Activated naive CD4-positive, alpha-beta T cell treated with anti-CD3 and anti-CD28 coated beads, Interleukin-2, amount 50 U/mL, for 24 hours (primary cell): Measurements from ENCODE around the gene CHI3L1.

Source experiments
- H3K27ac Mint-ChIP-seq: one replicate; pipeline ENCODE4 v1.8.0; 2021; ENCODE audit warnings: mild to moderate bottlenecking, mixed read lengths
- H3K27me3 Mint-ChIP-seq: one replicate; pipeline ENCODE4 v1.8.0; 2021; ENCODE audit warnings: mixed read lengths
- H3K36me3 Mint-ChIP-seq: one replicate; pipeline ENCODE4 v1.8.0; 2021; ENCODE audit warnings: mixed read lengths
- H3K4me1 Mint-ChIP-seq: one replicate; pipeline ENCODE4 v1.8.0; 2021; ENCODE audit warnings: mixed read lengths
- H3K4me3 Mint-ChIP-seq: one replicate; pipeline ENCODE4 v1.8.0; 2021; ENCODE audit warnings: mild to moderate bottlenecking, mixed read lengths
- H3K9me3 Mint-ChIP-seq: one replicate; pipeline ENCODE4 v1.8.0; 2021; ENCODE audit warnings: mixed read lengths

The CHI3L1 gene

DNA sequence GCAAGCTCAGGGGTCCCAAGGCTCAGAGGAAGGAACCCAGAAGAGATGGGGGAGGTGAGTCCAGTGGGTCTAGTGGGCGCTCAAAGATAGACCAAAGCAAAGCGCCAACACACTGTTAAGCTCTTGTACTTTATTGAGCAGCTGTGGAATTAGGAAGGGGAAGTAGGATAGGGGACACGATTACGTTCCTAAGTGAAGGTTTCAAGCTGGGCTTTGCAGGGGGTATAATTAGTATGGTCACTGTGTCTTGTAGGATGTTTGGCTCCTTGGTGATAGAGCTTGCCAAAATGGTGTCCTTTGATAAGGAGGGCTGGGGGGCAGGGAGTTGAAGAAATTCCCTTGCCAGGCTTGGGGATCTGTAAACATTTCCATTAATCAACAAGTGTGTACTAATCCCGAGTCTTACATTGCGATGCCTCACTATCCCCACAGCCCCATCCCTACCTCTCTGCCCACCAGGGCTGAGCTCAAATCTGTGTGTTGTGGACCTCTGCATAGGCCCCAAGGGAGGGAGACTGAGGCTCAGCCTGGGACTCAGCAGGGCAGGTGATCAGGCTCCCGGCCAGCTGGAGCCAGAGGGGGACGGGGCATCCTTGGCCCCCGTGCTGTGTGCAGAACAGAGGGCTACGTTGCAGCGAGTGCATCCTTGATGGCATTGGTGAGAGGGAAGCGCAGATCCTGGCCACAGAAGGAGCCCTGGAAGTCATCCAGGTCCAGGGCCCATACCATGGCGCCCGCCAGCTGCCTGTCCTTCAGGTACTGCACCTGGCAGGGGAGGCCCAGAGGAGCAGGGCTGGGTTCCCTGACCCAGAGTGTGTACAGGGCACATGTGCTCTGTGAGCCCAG is 7.5 kb downstream of the CHI3L1 start:
- Mint-ChIP-seq H3K27me3 (no peaks in the 10 kb centered on the region), H3K27ac (no peak overlapping the region), H3K9me3 (no peaks in the 10 kb centered on the region), H3K4me3 (no peak overlapping the region), H3K4me1 (no peaks in the 10 kb centered on the region), H3K36me3 (no peaks in the 10 kb centered on the region)

DNA sequence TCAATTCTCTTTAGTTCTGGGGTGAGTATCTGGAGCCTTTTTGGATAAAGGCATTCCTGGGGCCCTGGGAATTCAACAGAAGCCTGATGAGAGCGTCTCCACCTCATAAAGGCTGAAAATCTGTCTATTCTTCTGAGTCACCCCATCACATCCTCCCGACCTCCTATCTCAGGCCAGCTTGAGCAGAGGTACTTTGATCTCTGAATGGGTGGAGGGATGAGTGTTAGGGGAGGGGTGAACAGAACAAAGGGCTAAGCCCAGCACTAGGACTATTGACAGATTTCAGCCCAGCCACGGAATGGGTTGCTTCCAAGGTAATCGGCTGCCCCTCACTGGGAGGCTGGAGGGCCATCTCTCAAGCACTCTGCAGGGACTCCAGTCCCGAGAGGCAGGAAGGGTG is 8.4 kb downstream of the CHI3L1 start:
- H3K27ac Mint-ChIP-seq, result no peak overlapping the region
- H3K36me3 Mint-ChIP-seq, result no peaks in the 10 kb centered on the region
- no peak overlapping the region for H3K4me3 Mint-ChIP-seq
- no peaks in the 10 kb centered on the region for H3K27me3 Mint-ChIP-seq
- no peaks in the 10 kb centered on the region for H3K4me1 Mint-ChIP-seq
- no peaks in the 10 kb centered on the region for H3K9me3 Mint-ChIP-seq

DNA sequence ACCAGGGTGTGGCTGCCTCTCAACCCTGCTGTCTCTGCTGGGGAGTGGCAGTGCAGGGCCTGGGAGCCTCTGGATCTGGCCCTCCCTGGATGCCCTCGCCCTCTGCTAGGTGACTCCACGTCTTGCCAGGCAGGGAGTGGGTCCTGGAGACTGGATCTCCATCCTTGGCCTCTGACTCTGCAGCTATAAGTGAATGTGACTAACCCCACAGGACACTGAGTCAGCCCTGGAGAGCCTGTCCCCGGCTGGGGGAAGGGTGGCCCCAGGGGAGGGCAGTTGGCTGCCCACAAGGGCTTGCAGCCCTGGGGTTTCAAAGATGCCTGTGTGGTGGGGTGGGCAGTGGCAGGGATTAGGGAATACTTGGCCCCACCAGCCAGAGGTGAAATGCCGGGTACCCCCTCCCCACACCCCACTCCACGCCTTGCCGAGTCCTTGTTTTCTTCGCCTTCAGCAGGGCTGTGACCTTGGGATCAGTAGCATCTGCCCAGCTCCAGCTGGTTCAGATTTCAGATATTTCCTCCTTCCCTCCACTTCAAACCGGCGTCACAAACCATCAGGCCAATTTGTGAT is 8.9 kb downstream of the CHI3L1 start:
- no peak overlapping the region for H3K4me3 Mint-ChIP-seq
- H3K27ac Mint-ChIP-seq, result no peak overlapping the region
- H3K4me1 Mint-ChIP-seq, result no peaks in the 10 kb centered on the region
- H3K27me3 Mint-ChIP-seq, result no peaks in the 10 kb centered on the region
- no peaks in the 10 kb centered on the region for H3K9me3 Mint-ChIP-seq
- H3K36me3 Mint-ChIP-seq, result no peaks in the 10 kb centered on the region

DNA sequence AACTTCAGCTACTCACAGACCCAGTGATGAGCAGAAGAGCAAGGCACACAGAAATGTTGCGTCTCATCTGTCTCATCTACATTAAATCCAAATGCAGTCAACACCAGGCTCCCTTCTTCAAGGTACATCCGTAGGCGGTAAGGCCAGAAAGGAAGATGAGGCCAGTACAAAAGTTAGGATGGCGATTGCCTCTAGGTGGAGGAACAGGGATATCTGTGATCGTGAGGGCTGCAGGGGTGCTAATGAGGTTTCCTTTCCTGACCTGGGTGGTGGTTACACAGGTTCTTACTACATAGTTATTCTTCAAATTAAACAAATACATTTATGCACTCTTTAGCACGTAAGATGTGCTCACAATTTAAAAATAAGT is 9.5 kb downstream of the CHI3L1 start:
- Mint-ChIP-seq H3K27ac (no peak overlapping the region), H3K4me1 (no peaks in the 10 kb centered on the region), H3K36me3 (no peaks in the 10 kb centered on the region), H3K4me3 (no peak overlapping the region), H3K27me3 (no peaks in the 10 kb centered on the region), H3K9me3 (no peaks in the 10 kb centered on the region)

DNA sequence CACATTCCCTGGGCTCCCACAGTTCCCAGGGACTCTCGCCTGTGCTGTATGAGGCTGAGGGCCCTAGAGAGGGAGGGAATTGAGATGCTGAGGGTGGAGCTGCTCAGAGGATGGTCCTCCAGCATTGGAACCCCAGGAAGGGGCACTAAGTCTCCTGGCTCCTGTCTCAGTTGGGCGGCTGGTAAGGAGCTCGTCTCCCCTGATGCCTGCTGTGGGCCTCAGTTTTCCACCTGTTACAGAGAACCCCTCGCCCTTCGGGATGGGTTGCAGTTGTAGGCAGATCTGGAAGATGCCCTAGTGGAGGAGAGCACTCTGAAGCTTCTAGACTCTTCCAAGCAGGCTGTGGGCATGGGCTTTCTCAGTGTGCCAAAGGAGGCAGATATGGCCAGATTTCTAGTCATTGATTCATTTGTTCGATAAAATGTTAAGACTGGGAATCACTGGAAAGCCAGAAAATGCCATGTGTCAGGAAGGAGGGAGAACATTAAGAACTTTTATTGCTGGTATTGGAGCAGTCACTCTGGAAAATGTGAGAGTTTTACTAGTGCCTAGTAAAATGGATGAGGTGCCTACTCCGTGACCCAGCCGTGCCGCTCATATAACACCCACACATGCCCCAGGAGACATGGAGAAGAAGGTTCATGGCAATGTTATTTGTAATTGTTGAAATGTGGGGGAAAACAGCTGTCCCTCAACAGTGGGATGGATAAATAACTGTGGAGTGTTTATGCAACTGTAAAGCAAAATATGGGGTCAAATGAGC is 10.1 kb downstream of the CHI3L1 start:
- H3K27me3 Mint-ChIP-seq, result no peaks in the 10 kb centered on the region
- no peak overlapping the region for H3K4me3 Mint-ChIP-seq
- no peaks in the 10 kb centered on the region for H3K9me3 Mint-ChIP-seq
- no peaks in the 10 kb centered on the region for H3K4me1 Mint-ChIP-seq
- H3K27ac Mint-ChIP-seq, result no peak overlapping the region
- H3K36me3 Mint-ChIP-seq, result no peaks in the 10 kb centered on the region

DNA sequence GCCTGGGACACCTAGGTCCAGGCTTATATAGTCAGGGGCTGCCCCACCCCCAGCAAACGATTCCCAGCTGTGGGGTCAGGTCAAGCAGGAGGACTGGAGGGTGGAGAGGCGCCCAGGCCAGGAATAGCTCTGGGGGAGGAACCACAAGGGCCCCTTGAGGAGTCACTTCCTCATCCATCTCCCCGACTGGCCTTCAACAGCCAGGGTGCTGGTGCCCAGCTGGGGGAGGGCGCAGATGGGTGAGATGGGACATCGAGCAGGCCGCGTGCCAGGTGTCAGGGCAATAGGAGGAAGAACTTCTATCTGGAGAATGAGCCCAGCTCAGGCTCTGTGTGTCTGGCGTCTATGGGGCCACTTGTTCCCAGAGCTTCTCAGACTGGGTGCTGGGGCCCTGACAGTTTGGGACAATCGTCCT is 10.7 kb downstream of the CHI3L1 start:
- no peaks in the 10 kb centered on the region for H3K27me3 Mint-ChIP-seq
- no peaks in the 10 kb centered on the region for H3K4me1 Mint-ChIP-seq
- no peaks in the 10 kb centered on the region for H3K36me3 Mint-ChIP-seq
- H3K4me3 Mint-ChIP-seq, result no peak overlapping the region
- no peak overlapping the region for H3K27ac Mint-ChIP-seq
- H3K9me3 Mint-ChIP-seq, result no peaks in the 10 kb centered on the region

DNA sequence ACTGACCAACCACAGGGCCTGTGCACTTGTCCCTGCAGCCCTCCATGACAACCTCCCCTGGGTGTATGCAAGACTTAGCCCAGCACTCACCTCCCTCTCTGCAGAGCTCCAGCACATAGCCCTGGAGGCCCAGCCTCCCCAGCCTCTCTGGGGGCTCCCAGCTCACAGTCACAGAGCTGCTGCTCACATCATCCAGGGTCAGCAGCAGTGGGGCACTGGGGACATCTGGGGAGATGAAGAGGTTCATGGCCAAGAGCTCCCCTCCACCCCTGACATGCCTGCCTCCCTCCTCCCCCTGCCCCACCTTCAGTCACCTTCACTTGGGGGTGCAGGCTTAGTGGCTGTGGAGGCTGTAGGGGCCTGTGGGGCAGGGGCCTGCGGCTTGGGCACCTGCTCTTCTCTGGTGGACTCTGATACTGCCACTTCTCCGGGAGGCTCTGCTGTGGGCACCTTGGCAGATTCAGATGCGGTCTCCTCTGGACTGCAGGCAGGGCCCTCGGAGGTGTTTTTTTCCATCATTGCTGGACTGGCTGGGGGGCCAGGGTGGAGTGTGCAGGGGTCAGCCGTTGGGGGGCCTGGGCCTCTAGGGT is 11.2 kb downstream of the CHI3L1 start, which contains the start of gene MYBPH:
Gene MYBPH, minus strand, starts transcription at position 590 of the 590 bp plus-strand sequence. Its CDS starts 71 bp downstream, at position 519.
- no peaks in the 10 kb centered on the region for H3K27me3 Mint-ChIP-seq
- H3K4me1 Mint-ChIP-seq, result no peaks in the 10 kb centered on the region
- H3K4me3 Mint-ChIP-seq, result no peak within 1 kb of the TSS
- H3K27ac Mint-ChIP-seq, result no peak within 1 kb of the TSS
- no peaks in the 10 kb centered on the region for H3K9me3 Mint-ChIP-seq
- no peaks in the 10 kb centered on the region for H3K36me3 Mint-ChIP-seq

DNA sequence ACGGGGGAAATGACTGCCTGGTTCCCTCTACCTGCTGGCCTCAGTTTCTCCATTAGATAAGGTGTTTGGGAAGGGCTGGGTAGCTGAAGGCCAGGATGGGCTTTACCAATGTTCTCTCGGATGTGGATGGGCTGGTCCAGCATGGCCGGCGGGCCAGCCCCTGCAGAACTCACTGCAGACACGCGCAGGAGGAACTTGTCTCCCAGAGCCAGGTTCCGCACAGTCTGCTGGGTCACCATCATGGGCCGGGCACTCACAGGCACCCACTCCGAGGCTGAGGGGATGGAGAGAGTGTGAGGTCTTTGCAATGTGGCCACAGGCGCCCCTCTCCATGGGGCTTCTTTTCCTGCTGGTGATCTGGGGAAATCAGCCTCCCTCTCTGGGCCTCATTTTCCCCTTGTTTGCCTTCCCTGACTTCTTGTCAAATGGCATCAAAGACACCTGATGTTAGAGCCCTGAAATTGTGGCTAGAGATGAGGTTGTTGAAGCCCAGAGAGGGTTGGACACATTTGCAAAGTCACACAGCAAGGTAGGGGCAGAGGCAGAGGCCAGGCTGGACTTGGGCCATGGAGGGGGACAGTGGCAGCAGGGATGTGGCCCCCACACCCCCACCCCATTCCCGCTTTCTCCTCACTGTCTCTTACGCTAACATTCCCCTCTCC is 12.0 kb downstream of the CHI3L1 start:
- Mint-ChIP-seq H3K27ac (no peak overlapping the region), H3K4me3 (no peak overlapping the region), H3K4me1 (no peaks in the 10 kb centered on the region), H3K9me3 (no peaks in the 10 kb centered on the region), H3K36me3 (no peaks in the 10 kb centered on the region), H3K27me3 (no peaks in the 10 kb centered on the region)

DNA sequence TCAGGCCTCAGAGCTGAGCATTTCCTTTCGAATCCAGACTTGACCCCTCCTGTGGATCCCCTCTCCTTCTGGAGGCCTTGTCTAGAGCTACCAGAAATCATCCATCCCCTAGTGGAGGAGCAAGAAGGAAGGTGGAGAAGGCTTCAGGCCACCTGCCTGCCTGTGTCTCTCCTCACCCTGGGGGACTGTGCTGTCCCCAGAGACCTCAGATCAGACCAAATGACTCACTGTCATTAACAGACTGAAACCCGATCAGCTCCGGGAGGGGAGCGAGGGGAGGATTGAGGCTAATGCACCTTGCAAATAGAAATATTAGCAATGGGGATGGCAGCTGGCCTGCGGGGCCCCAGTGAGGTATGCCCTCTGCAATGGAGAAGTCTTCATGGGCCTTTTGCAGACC is 12.9 kb downstream of the CHI3L1 start:
- H3K36me3 Mint-ChIP-seq, result no peaks in the 10 kb centered on the region
- H3K9me3 Mint-ChIP-seq, result no peaks in the 10 kb centered on the region
- H3K4me1 Mint-ChIP-seq, result no peaks in the 10 kb centered on the region
- H3K4me3 Mint-ChIP-seq, result no peak overlapping the region
- H3K27me3 Mint-ChIP-seq, result no peaks in the 10 kb centered on the region
- H3K27ac Mint-ChIP-seq, result no peak overlapping the region

DNA sequence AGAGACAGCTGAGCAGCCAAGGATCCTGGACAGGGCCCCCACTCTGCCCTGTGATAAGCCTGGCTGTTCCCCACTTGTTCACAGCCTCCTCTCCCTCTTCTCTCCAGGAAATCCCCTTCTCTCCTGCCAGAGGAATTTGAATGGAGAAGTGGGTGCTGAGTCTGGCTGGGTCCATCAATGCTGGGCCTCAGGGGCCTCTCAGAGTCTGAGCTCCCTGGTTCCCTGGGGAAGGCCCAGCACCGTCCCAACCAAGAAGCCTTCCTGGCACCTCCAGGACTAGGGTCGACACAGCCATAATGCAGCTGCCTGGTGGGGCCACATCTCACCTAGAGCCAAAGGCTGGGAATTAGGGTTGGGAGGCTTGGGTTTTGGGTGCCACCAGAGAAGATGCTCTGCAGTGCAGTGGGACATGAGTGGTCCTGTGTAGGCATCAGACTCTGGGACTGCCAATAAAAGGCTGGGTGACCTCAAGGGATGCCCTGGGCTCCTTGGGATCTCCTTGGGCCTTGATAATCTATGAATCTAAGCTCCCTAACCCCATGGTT is 13.4 kb downstream of the CHI3L1 start:
- Mint-ChIP-seq H3K27ac (no peak overlapping the region), H3K9me3 (no peaks in the 10 kb centered on the region), H3K27me3 (no peaks in the 10 kb centered on the region), H3K4me1 (no peaks in the 10 kb centered on the region), H3K4me3 (no peak overlapping the region), H3K36me3 (no peaks in the 10 kb centered on the region)

DNA sequence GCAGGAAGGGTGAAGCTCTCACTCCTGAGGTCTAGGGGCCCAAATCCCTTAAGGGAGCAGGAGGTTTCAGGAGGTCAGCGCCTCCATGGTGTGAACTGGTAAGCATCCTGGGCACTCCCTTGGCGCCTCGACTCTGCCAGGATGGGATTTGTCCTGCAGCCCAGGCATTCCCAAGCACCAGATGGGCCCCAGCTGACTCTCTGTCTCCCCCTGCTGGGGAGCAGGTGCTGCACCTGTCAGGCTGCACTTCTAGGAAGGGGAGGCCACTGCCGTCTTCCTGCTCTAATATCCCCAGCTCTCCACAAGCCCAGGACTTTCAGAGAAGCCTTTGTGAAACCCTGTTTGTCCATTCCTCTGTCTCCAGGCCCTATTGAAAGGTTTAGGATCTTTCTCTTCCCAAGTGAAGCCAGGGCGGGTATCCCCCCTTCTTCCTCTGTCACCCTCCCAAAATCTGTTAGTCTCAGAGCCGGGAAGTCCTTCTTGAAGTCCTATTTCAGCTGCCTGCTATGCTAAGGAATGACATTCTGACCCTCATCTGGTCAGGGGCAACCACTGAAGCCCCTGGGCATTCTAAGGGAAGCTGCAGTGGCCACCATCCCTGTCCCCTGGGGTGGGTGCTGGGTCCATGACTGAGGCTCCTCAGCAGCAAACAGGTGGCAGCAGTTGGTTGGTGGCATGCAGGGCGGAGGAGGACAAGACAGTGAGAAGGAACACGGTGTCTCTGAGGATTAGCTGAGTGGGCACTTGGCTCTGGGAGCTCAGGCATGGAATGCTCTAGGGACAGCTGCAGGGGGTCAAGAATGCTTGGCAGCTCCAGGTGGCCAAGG is 14.1 kb downstream of the CHI3L1 start:
- Mint-ChIP-seq H3K9me3 (no peaks in the 10 kb centered on the region), H3K27ac (no peak overlapping the region)

DNA sequence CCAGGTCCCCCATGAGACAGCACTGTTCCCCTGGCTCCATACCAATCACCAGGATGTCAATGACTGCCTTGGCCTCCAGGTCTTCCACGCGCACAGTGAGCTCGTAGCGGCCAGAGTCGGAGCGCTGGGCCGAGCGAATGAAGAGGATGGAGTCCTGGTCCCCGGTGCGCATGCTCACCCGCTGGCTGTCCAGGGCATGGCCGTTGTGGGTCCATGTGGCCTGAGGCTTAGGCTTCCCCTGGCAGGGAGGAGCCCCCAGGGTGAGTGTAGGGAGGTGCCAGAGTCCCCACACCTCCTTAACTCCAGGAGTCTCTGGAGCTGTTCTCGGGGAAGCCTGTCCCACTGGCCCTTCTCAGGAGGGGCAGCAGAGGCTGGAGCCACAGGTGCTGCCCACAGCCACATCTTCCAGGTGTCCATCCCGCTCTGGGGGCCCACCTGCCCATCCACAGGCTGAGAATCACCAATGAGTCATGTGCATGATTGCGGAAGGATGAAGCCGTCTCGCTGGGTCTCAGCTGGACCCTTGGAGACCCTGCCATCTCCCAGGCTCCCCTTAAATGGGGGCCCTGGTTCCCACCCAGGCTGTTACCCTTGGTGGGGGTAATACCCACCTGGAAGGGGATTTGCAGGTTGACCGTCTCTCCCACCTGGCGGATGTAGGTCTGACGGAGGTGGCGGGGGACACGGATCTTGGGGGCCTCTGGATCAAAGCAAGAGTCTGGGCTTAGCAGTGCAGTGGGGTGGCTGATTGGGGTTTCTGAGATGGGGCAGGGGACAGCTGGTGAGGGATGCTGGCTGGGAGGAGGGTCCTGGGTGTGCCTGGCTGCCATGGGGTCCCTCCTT is 14.9 kb downstream of the CHI3L1 start:
- Mint-ChIP-seq H3K36me3 (no peaks in the 10 kb centered on the region), H3K4me3 (no peak overlapping the region), H3K4me1 (no peaks in the 10 kb centered on the region), H3K27me3 (no peaks in the 10 kb centered on the region), H3K27ac (no peak overlapping the region), H3K9me3 (no peaks in the 10 kb centered on the region)

More for the DNA sequence above, 14.1 kb downstream of the CHI3L1 start:
- Mint-ChIP-seq H3K36me3 (no peaks in the 10 kb centered on the region), H3K4me1 (no peaks in the 10 kb centered on the region), H3K27me3 (no peaks in the 10 kb centered on the region), H3K4me3 (no peak overlapping the region)

DNA sequence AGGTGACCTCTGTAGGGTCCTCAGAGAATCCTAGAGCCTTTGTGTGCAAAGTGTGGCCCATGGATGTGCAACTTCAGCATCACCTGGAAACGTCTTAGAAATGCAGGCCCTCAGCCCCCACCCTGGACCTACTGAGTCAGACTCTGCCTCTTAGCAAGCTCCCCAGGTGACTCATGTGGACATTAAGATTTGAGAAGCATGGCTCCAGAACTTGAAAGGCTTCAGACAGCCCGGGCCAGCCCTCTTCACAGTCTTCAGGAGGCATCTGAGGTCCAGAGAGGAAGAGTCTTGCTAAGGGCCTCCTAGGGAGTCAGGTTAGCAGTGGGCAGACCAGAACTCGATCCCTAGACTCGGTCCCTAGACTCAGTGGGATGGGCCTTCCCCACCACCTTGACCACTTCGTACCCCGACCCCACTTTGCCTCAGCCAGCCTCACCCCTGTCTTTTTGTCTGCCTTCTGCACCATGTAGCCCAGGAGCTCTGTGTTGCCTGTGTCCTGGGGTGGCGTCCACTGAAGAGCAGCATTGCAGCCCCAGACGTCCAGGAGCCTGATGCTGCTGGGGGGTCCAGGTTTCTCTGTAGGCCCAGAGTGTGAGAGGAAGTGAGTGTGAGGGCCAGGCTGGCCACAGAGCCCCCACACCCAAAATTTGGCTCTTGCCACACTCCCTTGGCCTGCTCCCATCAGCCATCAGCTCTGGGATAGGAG is 15.7 kb downstream of the CHI3L1 start:
- Mint-ChIP-seq H3K27me3 (no peaks in the 10 kb centered on the region), H3K9me3 (no peaks in the 10 kb centered on the region), H3K36me3 (no peaks in the 10 kb centered on the region), H3K27ac (no peak overlapping the region), H3K4me3 (no peak overlapping the region), H3K4me1 (no peaks in the 10 kb centered on the region)
